ENCODE data around the gene TBC1D16. TPM values are rescaled to one million over a fixed set of nuclear protein-coding genes. Genes with fewer than 3 reads are reported as not detected.
A peak's percentile ranks its signal among the peaks of the same experiment; 100 is the strongest.

The TBC1D16 gene
- total RNA-seq, 1 experiment from 2014 or later: 96.1 TPM

GRCh38 chr17:79945591-79946255 is 89.9 kb downstream of the TBC1D16 start (continued):
- TF ChIP-seq, protein P1, sequence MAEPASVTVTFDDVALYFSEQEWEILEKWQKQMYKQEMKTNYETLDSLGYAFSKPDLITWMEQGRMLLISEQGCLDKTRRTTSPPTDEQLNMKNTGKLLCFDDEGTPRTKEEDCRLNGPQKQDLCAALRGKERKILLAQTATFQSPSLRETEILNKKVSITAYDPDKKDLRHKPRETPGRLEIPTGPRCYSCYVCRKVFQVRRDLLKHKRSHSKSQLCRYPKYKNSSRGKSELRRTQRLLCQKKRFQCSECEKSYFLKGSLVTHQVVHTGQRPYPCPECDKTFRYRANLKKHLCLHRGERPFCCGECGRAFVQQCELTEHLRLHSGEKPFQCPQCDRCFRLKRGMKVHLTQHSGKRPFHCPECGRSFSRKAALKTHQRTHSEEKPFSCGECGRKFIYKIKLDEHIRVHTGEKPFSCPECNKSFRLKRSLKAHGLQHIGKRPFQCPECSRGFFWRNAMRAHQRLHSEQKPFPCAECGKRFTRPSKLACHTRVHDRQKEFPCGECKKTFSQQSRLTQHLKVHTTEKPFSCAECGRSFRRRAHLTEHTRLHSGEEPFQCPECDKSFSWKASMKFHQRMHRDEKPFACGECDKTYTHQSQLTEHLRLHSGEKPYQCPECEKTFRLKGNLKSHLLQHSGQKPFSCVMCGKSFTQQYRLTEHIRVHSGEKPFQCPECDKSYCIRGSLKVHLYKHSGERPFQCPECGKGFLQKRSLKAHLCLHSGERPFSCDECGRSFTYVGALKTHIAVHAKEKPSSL (CRISPR knock-in tag; conservative IDR thresholded peaks at IDR 0.05): no peak
- no peak for TF ChIP-seq ZNF138 (CRISPR knock-in tag; conservative IDR thresholded peaks at IDR 0.05)

- no peak overlapping the region for H3K4me3 Mint-ChIP-seq
- no peak for TF ChIP-seq RORB (CRISPR knock-in tag; IDR thresholded peaks at IDR 0.05)
- no peak for TF ChIP-seq KAT7 (CRISPR knock-in tag; IDR thresholded peaks at IDR 0.05; ENCODE audit: borderline replicate concordance)
- TF ChIP-seq GABPB1 (CRISPR knock-in tag; IDR thresholded peaks at IDR 0.05): no peak
- no peak for TF ChIP-seq NFE2L1 (CRISPR knock-in tag; IDR thresholded peaks at IDR 0.05)
- TF ChIP-seq SMAD4 (CRISPR knock-in tag; IDR thresholded peaks at IDR 0.05): no peak
- TF ChIP-seq ESRRA (CRISPR knock-in tag; IDR thresholded peaks at IDR 0.05; ENCODE audit: borderline replicate concordance): no peak
- H3K4me1 Mint-ChIP-seq: peaks cover 29% of the 10 kb centered on the region
- POLR2A ChIA-PET: no interaction called here
- no peaks in the 10 kb centered on the region for H3K27me3 Mint-ChIP-seq (ENCODE audit: low read depth)
- peaks cover 32% of the 10 kb centered on the region for H3K36me3 Mint-ChIP-seq
- no peak overlapping the region for H3K27ac Mint-ChIP-seq
- no peak for ATAC-seq
- CTCF ChIA-PET: interaction anchor here (1.0 to 1.3 kb wide), 2 partner anchors 26 to 110 kb away, joined by 3 read pairs; no protein-coding TSS in a partner anchor
- H3K9me3 Mint-ChIP-seq: no peaks in the 10 kb centered on the region
- DNase-seq (ENCODE audit: low spot score): peak; percentile 12
These were observed 90.8 kb downstream of the TBC1D16 start for GRCh38 chr17:79944821-79945391.

DNA sequence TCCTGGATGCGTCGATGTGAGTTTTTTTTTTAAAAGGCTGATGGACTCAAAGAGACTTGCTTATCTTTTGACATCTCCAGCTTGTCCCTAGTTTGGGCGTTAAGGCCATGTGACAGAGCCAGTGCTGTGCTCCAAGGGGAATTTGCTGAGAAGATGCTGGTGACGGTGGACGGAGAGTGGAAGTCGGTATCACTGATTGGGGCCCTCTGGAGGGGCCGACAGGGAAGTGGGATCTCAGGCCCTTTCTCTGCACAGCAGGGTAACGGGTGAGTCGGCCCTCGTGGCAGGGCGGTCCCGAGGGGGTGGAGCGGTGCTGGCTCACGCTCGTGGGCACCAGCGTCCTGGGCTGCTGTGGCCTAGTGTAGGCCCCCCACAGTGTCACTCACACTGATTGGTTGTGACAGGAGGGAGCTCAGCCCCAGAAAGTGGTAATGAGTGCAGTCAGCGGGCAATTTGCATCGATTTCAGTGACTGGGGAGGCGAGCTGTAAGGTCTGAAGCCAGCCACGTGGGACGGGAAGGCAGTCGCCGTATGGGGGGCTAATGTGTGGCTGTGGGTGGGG is 91.3 kb downstream of the TBC1D16 start:
- Mint-ChIP-seq H3K27ac (peak overlapping the region; percentile 89), H3K4me3 (no peak overlapping the region), H3K27me3 (ENCODE audit: low read depth) (no peaks in the 10 kb centered on the region), H3K9me3 (no peaks in the 10 kb centered on the region), H3K36me3 (peaks cover 37% of the 10 kb centered on the region), H3K4me1 (peaks cover 23% of the 10 kb centered on the region)
- POLR2A ChIA-PET: no interaction called here
- no peak for DNase-seq (ENCODE audit: low spot score)
- no peak for ATAC-seq
- CTCF ChIA-PET: interaction anchor here (1.0 to 1.3 kb wide), 2 partner anchors 26 to 109 kb away, joined by 3 read pairs; no protein-coding TSS in a partner anchor
- TF ChIP-seq JAZF1 (CRISPR knock-in tag; IDR thresholded peaks at IDR 0.05): no peak
- TF ChIP-seq, protein P1 (CRISPR knock-in tag; conservative IDR thresholded peaks at IDR 0.05): no peak
- TF ChIP-seq, protein P2, sequence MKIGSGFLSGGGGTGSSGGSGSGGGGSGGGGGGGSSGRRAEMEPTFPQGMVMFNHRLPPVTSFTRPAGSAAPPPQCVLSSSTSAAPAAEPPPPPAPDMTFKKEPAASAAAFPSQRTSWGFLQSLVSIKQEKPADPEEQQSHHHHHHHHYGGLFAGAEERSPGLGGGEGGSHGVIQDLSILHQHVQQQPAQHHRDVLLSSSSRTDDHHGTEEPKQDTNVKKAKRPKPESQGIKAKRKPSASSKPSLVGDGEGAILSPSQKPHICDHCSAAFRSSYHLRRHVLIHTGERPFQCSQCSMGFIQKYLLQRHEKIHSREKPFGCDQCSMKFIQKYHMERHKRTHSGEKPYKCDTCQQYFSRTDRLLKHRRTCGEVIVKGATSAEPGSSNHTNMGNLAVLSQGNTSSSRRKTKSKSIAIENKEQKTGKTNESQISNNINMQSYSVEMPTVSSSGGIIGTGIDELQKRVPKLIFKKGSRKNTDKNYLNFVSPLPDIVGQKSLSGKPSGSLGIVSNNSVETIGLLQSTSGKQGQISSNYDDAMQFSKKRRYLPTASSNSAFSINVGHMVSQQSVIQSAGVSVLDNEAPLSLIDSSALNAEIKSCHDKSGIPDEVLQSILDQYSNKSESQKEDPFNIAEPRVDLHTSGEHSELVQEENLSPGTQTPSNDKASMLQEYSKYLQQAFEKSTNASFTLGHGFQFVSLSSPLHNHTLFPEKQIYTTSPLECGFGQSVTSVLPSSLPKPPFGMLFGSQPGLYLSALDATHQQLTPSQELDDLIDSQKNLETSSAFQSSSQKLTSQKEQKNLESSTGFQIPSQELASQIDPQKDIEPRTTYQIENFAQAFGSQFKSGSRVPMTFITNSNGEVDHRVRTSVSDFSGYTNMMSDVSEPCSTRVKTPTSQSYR (CRISPR knock-in tag; IDR thresholded peaks at IDR 0.05): no peak
- TF ChIP-seq ETV6 (CRISPR knock-in tag; IDR thresholded peaks at IDR 0.05): no peak
- TF ChIP-seq SOX15 (CRISPR knock-in tag; IDR thresholded peaks at IDR 0.05): no peak
- no peak for TF ChIP-seq ZNF512 (CRISPR knock-in tag; IDR thresholded peaks at IDR 0.05; ENCODE audit: borderline replicate concordance)
- no peak for TF ChIP-seq NR1H2 (CRISPR knock-in tag; IDR thresholded peaks at IDR 0.05)
- no peak for TF ChIP-seq E2F1 (CRISPR knock-in tag; IDR thresholded peaks at IDR 0.05)
- TF ChIP-seq ZBTB21 (CRISPR knock-in tag; IDR thresholded peaks at IDR 0.05; ENCODE audit: borderline replicate concordance): no peak
- TF ChIP-seq, protein P3, sequence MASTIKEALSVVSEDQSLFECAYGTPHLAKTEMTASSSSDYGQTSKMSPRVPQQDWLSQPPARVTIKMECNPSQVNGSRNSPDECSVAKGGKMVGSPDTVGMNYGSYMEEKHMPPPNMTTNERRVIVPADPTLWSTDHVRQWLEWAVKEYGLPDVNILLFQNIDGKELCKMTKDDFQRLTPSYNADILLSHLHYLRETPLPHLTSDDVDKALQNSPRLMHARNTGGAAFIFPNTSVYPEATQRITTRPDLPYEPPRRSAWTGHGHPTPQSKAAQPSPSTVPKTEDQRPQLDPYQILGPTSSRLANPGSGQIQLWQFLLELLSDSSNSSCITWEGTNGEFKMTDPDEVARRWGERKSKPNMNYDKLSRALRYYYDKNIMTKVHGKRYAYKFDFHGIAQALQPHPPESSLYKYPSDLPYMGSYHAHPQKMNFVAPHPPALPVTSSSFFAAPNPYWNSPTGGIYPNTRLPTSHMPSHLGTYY (CRISPR knock-in tag; IDR thresholded peaks at IDR 0.05): no peak
- no peak for TF ChIP-seq ZNF671 (CRISPR knock-in tag; IDR thresholded peaks at IDR 0.05)
